NT2/D1 (cell line): Measurements from ENCODE around the gene CDC42BPA.

Experiments used
- YY1 ChIP-seq: IDR thresholded peaks from 2 replicates; pipeline ENCODE4 v1.6.1; 2011; ENCODE audit not compliant: insufficient read length, insufficient read depth
- ZNF274 ChIP-seq: IDR thresholded peaks from 2 replicates; pipeline ENCODE4 v1.6.1; 2011; ENCODE audit warnings: mild to moderate bottlenecking, low read depth, low read length

- TF ChIP-seq ZNF274 (no peak), YY1 (no peak)
These were observed 335.7 kb downstream of the CDC42BPA start for GRCh38 chr1:226982451-226983177.
